ENCODE results near the gene SIGLECL1. TPM values are rescaled to one million over a fixed set of nuclear protein-coding genes. Genes with fewer than 3 reads are reported as not detected.

Gene SIGLECL1
- total and polyA plus RNA-seq, 9 of the 15 experiments (the other 6 are each of a cell fraction or from before 2014, with no cell fraction given) = not detected

- no peak for TF ChIP-seq VEZF1 (CRISPR knock-in tag; IDR thresholded peaks at IDR 0.05)
- TF ChIP-seq CBX5 (IDR thresholded peaks at IDR 0.05; ENCODE audit: borderline replicate concordance, low read depth) = no peak
- TF ChIP-seq PBX2 (CRISPR knock-in tag; IDR thresholded peaks at IDR 0.05; ENCODE audit: low read depth) = no peak
- 0 out of 2 replicates have a peak, but pooled peaks have one; percentile 13 for TF ChIP-seq PBX2 (tag; conservative IDR thresholded peaks at IDR 0.05; ENCODE audit: low read depth)
- no peak for TF ChIP-seq ZNF512 (tag; IDR thresholded peaks at IDR 0.05)
- TF ChIP-seq BHLHE40 (IDR thresholded peaks at IDR 0.05; ENCODE audit: low read length) = peak; percentile 68
- no peak for TF ChIP-seq HDAC8 (tag; IDR thresholded peaks at IDR 0.05)
- no peak for TF ChIP-seq ERF (CRISPR knock-in tag; IDR thresholded peaks at IDR 0.05)
- no peak for TF ChIP-seq FOS (IDR thresholded peaks at IDR 0.05; ENCODE audit: extremely low read depth, insufficient read length)
- TF ChIP-seq ARNT (IDR thresholded peaks at IDR 0.05) = no peak
- TF ChIP-seq FOSL1 (tag; conservative IDR thresholded peaks at IDR 0.05) = peak; percentile 82
- TF ChIP-seq SP1 (CRISPR knock-in tag; IDR thresholded peaks at IDR 0.05) = no peak
- no peak for TF ChIP-seq ZBTB8A (IDR thresholded peaks at IDR 0.05; ENCODE audit: partially characterized antibody)
- no peak for TF ChIP-seq POLR2AphosphoS2 (IDR thresholded peaks at IDR 0.05; ENCODE audit: low read length)
- TF ChIP-seq SOX6 (IDR thresholded peaks at IDR 0.05) = no peak
- no peak for TF ChIP-seq C11orf30 (IDR thresholded peaks at IDR 0.05; ENCODE audit: low read depth)
- peak; percentile 17 to 39 (median 38); a peak in 3 of 6 replicates for TF ChIP-seq CTCF (IDR thresholded peaks at IDR 0.05 in 2 of 3, conservative IDR thresholded peaks at IDR 0.05 in 1 of 3; ENCODE audit: insufficient read depth in 2 of 3, low read depth in 1 of 3, low read length in 3 of 3)
- 0 out of 2 replicates have a peak, but pooled peaks have one; percentile 37 for TF ChIP-seq SPI1 (IDR thresholded peaks at IDR 0.05; ENCODE audit: borderline replicate concordance, low read depth, low read length)
- no peak for TF ChIP-seq ZNF224 (CRISPR knock-in tag; IDR thresholded peaks at IDR 0.05)
Measured at GRCh38 chr19:51294211-51294976, 43.5 kb downstream of the SIGLECL1 start (continued).
